GM12875 (cell line): Measurements from ENCODE around the gene HEPACAM2.

ENCODE experiments used
- H3K4me3 ChIP-seq: one replicate; pipeline ENCODE4 v1.5.1; 2011; ENCODE audit warnings: low read depth, low read length, control low read depth
- TF ChIP-seq, protein P1 (sequence below): IDR thresholded peaks from 2 replicates; pipeline ENCODE4 v1.5.1; 2011; ENCODE audit warnings: low read depth, mild to moderate bottlenecking, control low read depth, inconsistent platforms, low read length, moderate library complexity, borderline replicate concordance; ENCODE audit not compliant: insufficient read depth

The HEPACAM2 gene

DNA sequence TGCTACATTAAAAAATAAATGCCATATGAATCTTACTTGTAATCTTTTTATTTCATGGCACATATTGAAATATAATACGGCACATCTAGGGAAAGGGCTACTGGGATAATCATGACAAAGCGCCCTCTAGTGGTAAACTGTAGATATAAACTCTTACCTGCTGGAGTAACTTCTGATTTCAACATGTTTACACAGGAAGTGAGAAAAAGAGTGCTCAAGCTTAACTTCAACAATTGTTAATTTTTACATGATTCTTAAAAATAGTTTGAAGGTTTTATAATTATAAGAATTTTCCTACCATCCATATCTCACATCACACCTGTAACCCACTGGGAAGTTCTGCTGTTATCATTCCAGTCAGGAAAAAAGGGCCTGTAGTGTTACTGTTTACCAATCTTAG lies 2.0 kb upstream of the HEPACAM2 start:
- no peak overlapping the region for H3K4me3 ChIP-seq
- TF ChIP-seq, protein P1, sequence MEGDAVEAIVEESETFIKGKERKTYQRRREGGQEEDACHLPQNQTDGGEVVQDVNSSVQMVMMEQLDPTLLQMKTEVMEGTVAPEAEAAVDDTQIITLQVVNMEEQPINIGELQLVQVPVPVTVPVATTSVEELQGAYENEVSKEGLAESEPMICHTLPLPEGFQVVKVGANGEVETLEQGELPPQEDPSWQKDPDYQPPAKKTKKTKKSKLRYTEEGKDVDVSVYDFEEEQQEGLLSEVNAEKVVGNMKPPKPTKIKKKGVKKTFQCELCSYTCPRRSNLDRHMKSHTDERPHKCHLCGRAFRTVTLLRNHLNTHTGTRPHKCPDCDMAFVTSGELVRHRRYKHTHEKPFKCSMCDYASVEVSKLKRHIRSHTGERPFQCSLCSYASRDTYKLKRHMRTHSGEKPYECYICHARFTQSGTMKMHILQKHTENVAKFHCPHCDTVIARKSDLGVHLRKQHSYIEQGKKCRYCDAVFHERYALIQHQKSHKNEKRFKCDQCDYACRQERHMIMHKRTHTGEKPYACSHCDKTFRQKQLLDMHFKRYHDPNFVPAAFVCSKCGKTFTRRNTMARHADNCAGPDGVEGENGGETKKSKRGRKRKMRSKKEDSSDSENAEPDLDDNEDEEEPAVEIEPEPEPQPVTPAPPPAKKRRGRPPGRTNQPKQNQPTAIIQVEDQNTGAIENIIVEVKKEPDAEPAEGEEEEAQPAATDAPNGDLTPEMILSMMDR, result peak; percentile 47

DNA sequence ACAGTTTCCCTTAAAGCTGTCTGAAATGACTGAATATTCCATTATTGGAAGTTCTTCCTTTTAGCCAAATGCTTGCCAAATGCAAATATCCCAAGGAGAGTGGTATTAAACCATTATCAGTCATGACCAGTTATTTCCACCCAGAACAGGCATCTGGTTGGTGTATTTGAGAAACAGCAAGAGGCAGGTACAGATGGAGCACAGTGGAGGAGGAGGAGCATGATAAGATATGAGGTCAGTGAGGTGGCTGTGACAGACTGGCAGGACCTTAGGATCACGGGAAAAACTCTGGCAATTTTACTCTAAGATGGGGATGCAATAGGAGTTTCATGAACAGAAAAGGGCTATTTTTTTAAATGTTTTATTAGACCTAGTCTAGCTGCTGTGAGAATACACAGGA lies 6.4 kb downstream of the HEPACAM2 start:
- TF ChIP-seq, protein P1, result no peak
- no peak overlapping the region for H3K4me3 ChIP-seq

DNA sequence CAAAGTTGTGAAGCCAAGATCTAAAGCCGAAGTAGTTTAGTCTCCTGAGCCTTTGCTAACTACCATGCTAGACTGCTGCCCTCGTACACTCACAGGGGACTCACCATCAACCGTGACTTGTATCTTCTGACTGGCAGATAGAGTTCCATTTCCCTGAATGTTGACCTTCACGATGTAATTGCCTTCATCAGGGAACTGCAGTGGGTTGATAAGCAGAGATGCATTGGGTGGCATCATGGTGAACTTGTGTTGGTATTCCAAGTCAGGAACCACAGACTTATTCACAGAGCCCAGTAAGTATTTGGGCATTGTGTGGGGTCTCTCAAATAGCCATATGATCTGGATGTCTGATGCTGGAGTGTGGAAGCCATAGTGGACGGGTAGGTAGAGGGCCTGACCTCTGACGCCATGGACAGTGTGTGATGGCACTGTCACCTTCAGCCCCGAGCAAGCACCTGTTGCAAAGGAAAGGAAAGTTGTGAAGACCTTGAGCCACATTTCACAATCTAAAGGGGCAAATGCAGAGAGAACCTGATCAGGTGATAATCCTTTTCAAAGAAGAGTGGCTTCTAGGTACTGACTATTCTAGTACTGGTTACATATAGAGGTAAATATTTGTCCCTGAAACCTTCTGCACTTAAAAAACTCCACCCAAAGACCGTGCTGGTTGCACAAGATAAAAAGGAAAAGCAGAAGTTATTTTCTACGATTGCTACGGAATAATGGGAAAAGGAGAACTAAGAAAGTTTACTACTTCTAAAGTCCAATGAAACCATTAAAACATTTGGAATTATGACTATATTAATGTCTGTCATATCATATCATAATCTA lies 7.1 kb downstream of the HEPACAM2 start:
- TF ChIP-seq, protein P1, result no peak
- H3K4me3 ChIP-seq, result no peak overlapping the region

DNA sequence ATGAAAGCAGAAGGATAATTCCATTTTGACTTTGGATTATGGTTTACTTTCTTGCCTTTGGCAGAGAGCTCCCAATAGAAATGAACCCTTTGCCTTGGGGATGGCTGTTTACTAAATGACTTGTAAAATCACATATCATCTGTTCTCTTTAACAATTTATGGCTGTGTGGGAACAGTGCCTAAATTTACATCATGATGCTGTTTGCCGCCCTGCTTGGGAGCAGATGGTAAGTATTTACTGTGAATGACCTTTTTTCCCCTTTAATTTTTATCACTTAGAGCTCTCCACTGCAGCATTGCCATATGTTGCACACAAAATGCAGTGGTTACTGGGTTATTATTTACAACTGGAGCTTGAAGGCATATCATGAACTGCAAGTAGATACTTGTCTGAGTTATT lies 13.4 kb downstream of the HEPACAM2 start:
- TF ChIP-seq, protein P1, result no peak
- no peak overlapping the region for H3K4me3 ChIP-seq

- H3K4me3 ChIP-seq, result no peak overlapping the region
- TF ChIP-seq, protein P1, result no peak
Measured at GRCh38 chr7:93211228-93211818, 14.9 kb downstream of the HEPACAM2 start.

DNA sequence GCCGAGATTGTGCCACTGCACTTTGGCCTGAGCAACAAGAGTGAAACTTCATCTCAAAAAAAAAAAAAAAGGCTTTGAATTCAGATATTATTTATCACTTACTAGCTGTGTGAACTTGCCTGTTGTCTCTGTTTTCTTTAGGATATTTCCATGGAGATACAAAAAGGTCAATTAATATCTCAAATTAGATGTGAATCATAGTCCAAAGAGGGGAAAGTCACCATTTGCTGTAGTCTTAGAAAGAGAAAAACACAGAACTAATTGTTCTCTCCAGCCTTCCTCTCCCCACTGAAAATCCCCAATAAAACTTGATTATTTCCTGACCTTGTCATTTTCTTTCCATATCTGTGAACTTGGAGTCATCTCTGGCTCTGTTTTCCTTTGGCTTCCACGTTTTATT lies 21.2 kb downstream of the HEPACAM2 start:
- H3K4me3 ChIP-seq, result no peak overlapping the region
- TF ChIP-seq, protein P1, result no peak

GRCh38 chr7:93203496-93203895 lies 22.8 kb downstream of the HEPACAM2 start:
- H3K4me3 ChIP-seq, result no peak overlapping the region
- TF ChIP-seq, protein P1, result no peak
